T-helper 1 cell treated with Interleukin-12 subunit alpha and Interleukin-12 subunit beta and Interleukin-4 antibody, amounts not matched to agents 30 μg/mL and 1 μg/mL, for 36 hours (primary cell): ENCODE results near the gene SVIL.
"Not testable (repeated sequence)": the region's sequence is repeated elsewhere in the genome, so short reads cannot be mapped to it uniquely, and the experiment has no call there.

Experiments used
- H3K27ac Mint-ChIP-seq: one replicate; pipeline ENCODE4 v1.8.0; 2021; ENCODE audit warnings: mild to moderate bottlenecking, mixed read lengths
- H3K27me3 Mint-ChIP-seq: one replicate; pipeline ENCODE4 v1.8.0; 2021; ENCODE audit warnings: low read depth, mixed read lengths
- H3K36me3 Mint-ChIP-seq: one replicate; pipeline ENCODE4 v1.8.0; 2021; ENCODE audit warnings: low read depth, mixed read lengths
- H3K4me1 Mint-ChIP-seq: one replicate; pipeline ENCODE4 v1.8.0; 2021; ENCODE audit warnings: low read depth, mixed read lengths
- H3K4me3 Mint-ChIP-seq: one replicate; pipeline ENCODE4 v1.8.0; 2021; ENCODE audit warnings: mild to moderate bottlenecking, moderate library complexity, mixed read lengths
- H3K9me3 Mint-ChIP-seq: one replicate; pipeline ENCODE4 v1.8.0; 2021; ENCODE audit warnings: mixed read lengths

The SVIL gene

DNA sequence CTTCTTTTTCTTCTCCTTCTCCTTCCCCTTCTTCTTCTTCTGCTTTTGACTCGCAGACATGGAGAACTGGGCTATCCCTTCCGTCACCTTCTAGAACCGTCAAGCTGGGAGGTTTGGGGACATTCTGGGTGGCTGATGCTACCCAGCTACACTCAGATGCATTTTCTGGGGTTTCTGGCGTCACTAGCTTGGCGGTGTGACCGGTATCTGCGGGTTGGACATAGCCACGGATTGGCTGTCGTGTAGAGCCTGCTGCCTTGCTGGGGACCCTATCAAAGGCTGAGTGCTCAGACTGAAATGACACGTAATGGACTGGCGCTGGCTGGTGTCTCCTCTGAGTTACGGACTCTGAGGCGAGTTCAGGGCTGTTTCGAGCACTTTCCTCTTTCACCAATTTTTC is 101.7 kb downstream of the SVIL start:
- H3K27ac Mint-ChIP-seq = no peak overlapping the region
- H3K9me3 Mint-ChIP-seq = no peaks in the 10 kb centered on the region
- H3K4me3 Mint-ChIP-seq = no peak overlapping the region
- H3K36me3 Mint-ChIP-seq = no peaks in the 10 kb centered on the region
- peaks cover 2% of the 10 kb centered on the region for H3K4me1 Mint-ChIP-seq
- H3K27me3 Mint-ChIP-seq = no peaks in the 10 kb centered on the region

DNA sequence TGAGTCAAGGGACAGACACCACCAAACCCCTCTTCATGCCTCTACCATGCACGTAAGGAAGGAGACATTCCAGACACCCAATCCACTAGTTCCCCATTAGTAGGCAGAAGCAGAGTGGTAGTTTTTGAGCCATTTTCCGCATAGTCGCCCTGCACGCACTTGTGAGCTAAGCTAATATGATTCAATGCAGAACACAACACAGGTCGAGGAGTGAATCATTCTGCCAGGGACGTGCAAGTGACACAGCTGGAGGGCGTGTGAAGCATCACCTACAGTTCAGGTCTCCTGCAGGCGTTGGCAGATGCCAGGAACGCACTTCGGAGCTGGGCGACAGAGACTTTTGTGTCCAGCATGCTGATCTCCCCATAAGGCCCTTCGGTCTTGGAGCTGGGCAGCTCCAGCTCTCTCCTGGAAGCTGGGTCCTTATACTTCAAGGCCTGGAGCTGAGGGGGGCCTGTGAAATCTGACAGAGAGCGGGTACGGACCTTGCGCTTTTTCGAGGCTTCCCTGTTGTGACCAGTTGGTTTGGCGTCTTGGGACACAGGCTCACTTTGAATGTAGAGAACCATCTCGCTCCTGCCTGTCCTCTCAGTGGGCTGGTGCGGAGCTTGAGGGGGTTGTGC is 102.4 kb downstream of the SVIL start:
- no peak overlapping the region for H3K4me3 Mint-ChIP-seq
- H3K36me3 Mint-ChIP-seq = no peaks in the 10 kb centered on the region
- H3K27ac Mint-ChIP-seq = no peak overlapping the region
- peaks cover 2% of the 10 kb centered on the region for H3K4me1 Mint-ChIP-seq
- no peaks in the 10 kb centered on the region for H3K9me3 Mint-ChIP-seq
- H3K27me3 Mint-ChIP-seq = no peaks in the 10 kb centered on the region

DNA sequence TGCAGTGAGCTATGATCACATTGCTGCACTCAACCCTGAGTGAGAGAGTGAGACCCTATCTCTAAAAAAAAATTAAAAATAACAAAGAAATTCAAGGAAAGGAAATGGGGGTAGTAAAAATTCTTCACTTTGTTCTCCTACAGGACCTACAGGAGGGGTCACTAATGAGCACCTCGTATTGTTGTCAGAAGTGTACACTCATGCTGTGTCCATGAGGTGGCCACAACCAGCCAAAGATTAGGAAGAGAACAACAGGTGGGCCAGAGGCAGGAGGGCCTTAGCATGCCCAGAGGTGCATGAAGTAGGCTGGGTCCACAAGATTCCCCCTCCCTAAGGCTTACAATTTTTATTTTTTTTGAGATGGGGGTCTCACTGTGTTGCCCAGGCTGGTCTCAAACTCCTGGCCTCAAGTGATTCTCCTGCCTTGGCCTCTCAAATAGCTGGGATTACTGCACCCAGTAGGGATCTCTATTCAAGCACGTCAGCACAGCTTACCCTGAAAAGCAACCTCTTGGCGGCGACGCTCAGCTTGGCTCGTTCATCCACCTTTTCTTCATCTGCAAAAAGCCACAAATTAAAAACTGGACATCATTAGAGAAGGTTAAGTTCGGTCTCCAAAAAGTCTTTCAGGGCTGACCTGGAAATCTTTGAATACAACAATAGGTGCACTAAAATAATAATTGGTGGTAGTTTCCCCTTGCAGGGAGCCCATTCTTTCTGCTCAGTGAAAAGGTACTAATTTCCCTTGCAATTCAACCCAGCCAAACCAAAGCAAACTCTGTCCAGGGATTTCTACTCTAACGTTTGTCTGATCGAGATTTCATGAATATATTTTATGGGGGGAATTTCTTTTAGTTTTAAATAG is 104.4 kb downstream of the SVIL start:
- Mint-ChIP-seq H3K4me1 (no peaks in the 10 kb centered on the region), H3K36me3 (no peaks in the 10 kb centered on the region), H3K9me3 (no peaks in the 10 kb centered on the region), H3K27me3 (no peaks in the 10 kb centered on the region), H3K4me3 (no peak overlapping the region), H3K27ac (no peak overlapping the region)

DNA sequence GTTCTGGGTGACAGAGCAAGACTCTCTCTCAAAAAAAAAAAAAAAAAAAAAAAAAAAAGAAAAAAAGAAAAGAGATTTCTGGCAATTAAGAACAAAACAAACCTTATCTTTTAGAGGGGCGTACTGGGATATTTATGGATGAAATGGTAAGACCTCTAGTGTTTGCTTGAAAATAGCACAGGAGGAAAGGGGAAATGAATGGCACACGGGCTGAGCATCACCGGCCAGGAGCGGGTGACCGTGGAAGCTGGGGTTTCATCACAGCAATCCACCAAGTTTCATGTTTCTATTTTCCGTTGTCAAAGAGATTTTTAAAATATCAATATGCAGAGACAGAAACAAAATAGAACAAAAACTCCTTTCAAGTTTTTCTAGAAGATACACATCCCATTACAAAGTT is 105.6 kb downstream of the SVIL start:
- Mint-ChIP-seq H3K36me3 (no peaks in the 10 kb centered on the region), H3K9me3 (no peaks in the 10 kb centered on the region), H3K27ac (no peak overlapping the region), H3K27me3 (no peaks in the 10 kb centered on the region), H3K4me1 (no peaks in the 10 kb centered on the region), H3K4me3 (no peak overlapping the region)

DNA sequence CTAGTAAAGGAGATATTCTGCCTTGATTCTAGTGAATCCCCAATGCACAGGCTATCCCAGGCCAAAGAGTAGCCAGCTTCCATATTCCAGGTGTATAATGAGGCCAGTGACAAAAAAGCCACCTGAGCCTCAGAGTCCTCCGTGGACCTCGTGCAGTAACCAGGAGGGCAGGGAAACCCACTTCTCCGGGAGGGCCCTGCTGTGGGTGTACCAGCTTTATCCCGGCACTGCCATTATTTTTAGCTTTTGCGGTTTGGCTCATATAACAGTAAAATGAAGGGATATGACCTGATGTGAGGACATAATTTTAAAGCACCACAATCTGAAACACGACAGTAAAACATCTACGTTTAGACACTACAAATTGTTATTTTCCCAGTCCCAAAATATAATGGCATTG is 109.0 kb downstream of the SVIL start:
- Mint-ChIP-seq H3K27ac (no peak overlapping the region), H3K36me3 (peaks cover 3% of the 10 kb centered on the region), H3K4me1 (peaks cover 3% of the 10 kb centered on the region), H3K27me3 (no peaks in the 10 kb centered on the region), H3K4me3 (no peak overlapping the region), H3K9me3 (no peaks in the 10 kb centered on the region)

DNA sequence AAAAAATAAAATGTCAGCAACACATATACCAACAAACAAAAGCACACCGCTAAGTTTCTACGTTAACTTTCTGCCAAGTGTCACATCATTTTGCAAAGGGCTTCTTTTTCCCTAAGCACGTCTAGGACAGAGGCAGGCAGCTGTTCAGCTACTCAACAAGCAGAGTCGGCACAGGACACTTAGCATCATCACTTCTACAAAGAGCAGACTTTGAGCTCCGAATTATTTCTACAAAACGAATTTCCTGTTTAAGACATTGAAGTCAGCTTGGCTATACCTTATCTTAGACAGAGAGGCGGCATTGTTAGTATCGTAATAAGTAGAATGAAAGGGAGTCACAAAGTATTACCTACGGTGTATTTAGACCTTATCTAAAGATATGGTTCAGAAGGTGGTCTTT is 110.1 kb downstream of the SVIL start:
- Mint-ChIP-seq H3K9me3 (no peaks in the 10 kb centered on the region), H3K27ac (no peak overlapping the region), H3K36me3 (peaks cover 3% of the 10 kb centered on the region), H3K4me1 (peaks cover 3% of the 10 kb centered on the region), H3K4me3 (no peak overlapping the region), H3K27me3 (no peaks in the 10 kb centered on the region)

DNA sequence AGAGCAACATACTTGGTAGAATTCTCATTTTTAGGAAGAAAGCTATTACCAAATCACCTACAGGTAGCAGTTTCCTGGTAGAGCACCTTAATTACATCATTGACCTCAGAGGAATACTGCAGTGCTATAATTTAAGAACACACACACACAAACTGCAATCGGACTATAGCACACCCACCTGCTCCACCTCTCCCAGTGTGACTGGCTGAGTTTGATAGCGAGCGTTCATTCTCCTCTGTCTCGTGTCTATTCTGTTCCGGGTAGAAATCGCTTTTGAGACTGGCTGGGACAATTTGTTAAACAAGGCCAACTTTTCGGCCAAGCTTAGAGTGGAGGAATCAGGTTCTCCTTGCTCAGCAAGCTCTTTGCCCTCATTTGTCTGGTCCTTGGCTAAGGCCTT is 110.5 kb downstream of the SVIL start:
- H3K4me1 Mint-ChIP-seq = peaks cover 3% of the 10 kb centered on the region
- peaks cover 3% of the 10 kb centered on the region for H3K36me3 Mint-ChIP-seq
- H3K4me3 Mint-ChIP-seq = no peak overlapping the region
- H3K27ac Mint-ChIP-seq = no peak overlapping the region
- H3K27me3 Mint-ChIP-seq = no peaks in the 10 kb centered on the region
- H3K9me3 Mint-ChIP-seq = no peaks in the 10 kb centered on the region

DNA sequence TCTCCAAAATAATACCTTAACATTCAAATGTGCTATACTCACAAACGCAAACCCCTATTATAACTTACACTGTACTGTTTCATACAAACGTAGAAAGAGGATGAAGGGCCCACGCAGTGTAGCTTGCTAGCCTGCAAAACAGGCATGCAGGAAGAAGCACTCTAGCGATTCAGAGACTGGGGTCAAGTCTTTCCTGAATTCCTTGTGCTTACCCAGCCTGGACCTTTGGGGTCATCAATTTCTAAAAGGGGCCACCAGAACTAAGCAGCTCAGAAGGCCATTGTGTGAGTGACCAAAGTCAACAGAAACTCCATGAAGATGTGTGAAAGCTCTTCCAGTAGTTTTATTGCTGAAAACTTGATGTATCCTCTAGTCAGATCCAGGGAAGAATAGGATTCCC is 111.9 kb downstream of the SVIL start:
- H3K4me3 Mint-ChIP-seq = no peak overlapping the region
- H3K4me1 Mint-ChIP-seq = peaks cover 3% of the 10 kb centered on the region
- H3K27me3 Mint-ChIP-seq = no peaks in the 10 kb centered on the region
- no peak overlapping the region for H3K27ac Mint-ChIP-seq
- no peaks in the 10 kb centered on the region for H3K9me3 Mint-ChIP-seq
- H3K36me3 Mint-ChIP-seq = peaks cover 3% of the 10 kb centered on the region

DNA sequence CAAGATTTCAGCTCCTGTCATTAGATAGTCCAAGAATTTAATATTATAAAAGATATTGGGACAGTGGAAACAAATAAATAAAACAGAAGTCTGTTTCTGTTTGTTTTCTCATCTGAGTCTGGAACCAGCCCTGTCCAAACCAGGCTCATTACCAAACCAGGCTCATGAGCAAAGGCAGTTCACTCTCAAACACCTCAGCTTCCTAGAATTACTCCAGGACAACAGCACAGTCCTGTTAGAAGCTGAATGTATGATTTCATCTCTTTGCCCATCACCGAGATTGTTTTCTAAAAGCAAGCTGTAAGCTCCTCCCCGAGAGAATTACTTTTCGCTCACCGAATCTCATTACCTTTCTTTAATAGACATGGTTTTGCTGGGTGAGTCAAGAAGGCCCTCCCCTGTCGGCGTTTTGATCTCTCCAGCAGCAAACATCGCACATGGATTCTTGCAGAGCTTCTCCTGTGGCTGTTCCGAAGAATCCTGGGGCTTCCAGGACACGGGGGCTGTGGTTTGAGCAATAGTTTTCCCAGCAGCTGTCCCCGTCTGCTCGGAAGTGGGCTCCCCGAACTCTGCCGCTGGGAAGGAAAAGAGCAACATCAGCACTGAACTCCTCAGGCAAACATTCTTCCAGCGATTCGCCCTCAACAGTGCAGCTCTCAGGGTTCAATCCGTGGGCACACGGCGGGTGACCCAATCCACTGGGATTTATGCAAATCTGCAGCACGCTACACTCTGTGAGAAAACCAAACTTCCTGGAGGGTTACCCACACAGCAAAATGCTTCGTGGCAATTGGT is 112.5 kb downstream of the SVIL start:
- Mint-ChIP-seq H3K27ac (no peak overlapping the region), H3K9me3 (no peaks in the 10 kb centered on the region), H3K4me3 (no peak overlapping the region), H3K36me3 (peaks cover 3% of the 10 kb centered on the region), H3K27me3 (no peaks in the 10 kb centered on the region), H3K4me1 (peaks cover 3% of the 10 kb centered on the region)

DNA sequence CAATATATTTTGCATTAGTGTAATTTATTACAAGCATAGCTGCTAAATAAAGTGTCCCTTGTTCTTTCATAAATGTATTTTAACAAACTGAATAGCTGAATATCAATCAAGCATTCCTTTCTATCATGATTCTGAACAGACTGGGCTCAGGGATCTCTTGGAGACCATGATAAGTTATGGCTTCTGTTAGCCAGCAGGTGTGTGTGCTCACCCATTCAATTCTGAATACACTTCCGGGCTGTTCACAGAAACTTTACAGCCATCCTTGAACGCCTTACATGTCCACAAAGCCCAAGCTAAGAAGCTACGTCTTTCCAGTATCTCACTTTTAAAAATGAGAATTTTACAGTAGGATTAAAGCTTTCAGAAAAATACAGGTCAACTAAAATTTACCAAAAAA is 115.1 kb downstream of the SVIL start:
- peaks cover 3% of the 10 kb centered on the region for H3K36me3 Mint-ChIP-seq

DNA sequence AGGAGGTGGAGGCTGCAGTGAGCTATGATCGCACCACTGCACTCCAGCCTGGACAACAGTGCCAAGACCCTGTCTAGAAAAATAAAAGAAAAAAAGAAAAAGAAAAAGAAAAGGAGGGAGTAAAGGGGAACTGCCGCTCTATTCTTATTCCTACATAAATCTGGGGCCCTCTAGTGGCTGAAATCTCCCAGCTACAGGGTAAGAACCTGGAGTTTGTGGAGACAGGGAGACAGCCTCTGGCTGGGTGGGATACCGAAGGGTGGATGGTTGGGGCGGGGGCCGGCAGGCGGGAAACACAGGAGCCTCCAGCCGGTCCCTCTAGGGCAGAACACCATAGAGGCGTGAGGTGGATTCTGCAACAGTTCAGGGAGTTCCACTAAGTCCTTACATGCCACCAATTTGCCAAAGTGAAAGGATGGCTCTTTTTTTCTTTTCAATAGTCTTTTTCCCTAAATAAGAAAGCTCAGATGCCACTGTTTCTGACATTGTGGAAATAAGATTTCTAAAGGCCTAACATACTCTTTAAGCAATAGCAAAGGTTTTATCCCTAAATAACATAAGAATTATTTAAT is 117.3 kb downstream of the SVIL start:
- Mint-ChIP-seq H3K9me3 (no peaks in the 10 kb centered on the region), H3K27me3 (no peaks in the 10 kb centered on the region), H3K4me3 (no peak overlapping the region), H3K36me3 (no peaks in the 10 kb centered on the region), H3K4me1 (no peaks in the 10 kb centered on the region), H3K27ac (no peak overlapping the region)

More for the DNA sequence above, 115.1 kb downstream of the SVIL start:
- Mint-ChIP-seq H3K9me3 (no peaks in the 10 kb centered on the region), H3K27ac (no peak overlapping the region), H3K4me1 (peaks cover 3% of the 10 kb centered on the region), H3K4me3 (no peak overlapping the region), H3K27me3 (no peaks in the 10 kb centered on the region)

DNA sequence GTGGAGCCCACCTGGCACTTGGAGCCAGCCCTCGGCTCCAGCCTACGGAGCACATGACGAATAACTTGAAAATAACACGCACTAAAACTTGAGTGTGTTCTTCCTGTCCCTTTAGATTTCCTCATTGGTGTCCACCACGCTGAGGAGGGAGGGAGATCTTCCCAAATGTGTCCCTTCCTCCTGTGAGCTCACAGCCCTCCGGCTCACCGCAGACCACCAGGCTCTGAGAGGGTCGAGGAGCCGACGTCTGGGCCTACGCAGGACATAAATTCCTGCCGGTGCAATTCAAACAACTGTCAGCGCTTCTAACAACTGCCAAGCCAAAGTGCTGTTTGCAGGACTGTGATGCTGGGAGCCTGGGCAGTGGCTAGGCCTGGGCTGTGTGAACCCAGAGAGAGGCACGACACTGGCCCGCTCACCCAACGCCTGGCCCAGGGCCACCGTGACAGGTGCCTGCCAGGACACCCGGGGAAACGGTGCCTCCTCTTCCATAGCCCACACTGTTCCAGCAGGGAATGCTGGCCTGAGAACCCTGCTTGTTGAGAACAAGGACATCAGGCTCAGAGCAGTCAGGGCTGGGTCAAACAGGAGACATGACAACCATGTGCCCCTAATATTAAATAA is 118.3 kb downstream of the SVIL start:
- not testable (repeated sequence) for H3K4me1 Mint-ChIP-seq, H3K9me3 Mint-ChIP-seq, H3K36me3 Mint-ChIP-seq, H3K27ac Mint-ChIP-seq, H3K27me3 Mint-ChIP-seq, H3K4me3 Mint-ChIP-seq

DNA sequence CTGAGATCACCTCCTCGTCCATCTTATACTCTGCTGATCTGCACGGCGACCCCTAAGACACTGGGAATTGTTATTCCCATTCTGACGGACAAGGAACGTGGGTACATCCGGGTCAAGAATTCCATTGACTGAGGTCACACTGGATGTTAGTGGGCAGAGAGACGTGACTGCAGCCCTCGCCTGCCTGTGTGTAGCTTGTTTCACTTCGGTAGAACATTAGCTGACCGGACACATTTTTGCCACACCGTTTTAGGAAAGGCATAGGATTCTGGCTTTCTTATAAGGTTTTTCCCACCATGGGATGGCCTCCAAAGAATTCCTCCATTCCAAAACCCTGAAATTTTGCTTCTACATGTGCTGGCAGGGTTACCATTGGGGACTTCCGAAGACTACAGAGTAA is 118.9 kb downstream of the SVIL start:
- H3K9me3 Mint-ChIP-seq, H3K4me1 Mint-ChIP-seq, H3K4me3 Mint-ChIP-seq, H3K36me3 Mint-ChIP-seq, H3K27ac Mint-ChIP-seq, H3K27me3 Mint-ChIP-seq: not testable (repeated sequence)

DNA sequence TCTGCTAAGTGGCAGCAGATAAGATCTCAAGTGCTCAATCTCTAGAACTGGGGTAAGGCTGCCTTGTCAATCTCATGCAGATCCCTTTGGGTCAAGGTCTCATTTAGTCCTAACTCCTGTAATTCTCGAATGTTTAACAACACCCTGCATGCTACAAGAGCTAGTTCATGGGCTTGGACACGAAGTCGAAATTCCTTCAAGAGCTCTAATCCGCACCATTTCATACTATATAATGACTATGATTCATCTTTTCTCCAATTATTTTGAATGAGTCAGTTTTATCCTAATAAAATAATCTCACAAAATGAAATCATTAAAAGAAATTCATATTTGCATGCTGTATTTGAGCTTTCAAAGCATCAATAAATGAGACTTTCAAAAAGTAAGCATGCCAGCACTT is 119.7 kb downstream of the SVIL start:
- H3K27ac Mint-ChIP-seq, H3K27me3 Mint-ChIP-seq, H3K4me1 Mint-ChIP-seq, H3K9me3 Mint-ChIP-seq, H3K36me3 Mint-ChIP-seq, H3K4me3 Mint-ChIP-seq: not testable (repeated sequence)
